HepG2 (cell line): ENCODE data around the gene RGS19. TPM values are rescaled to one million over a fixed set of nuclear protein-coding genes. Genes with fewer than 3 reads are reported as not detected.

Experiments
- ATAC-seq: fragments of 200-7000 bp; cut with Tn5 transposase; 3 replicates; pipeline ENCODE4 v1.9.1; 2020; ENCODE audit warnings: mild to moderate bottlenecking, moderate library complexity
- BruUV-seq: library from RNA; stranded (reverse); fragments of 400-500 nt; replicated peaks from 2 replicates; lab custom pipeline; 2021; lab: Mats Ljungman, UMichigan
- CTCF ChIA-PET: fragments of 300-600 bp; formaldehyde crosslinking; extraction: SDS; loops from one replicate; lab custom pipeline; 2021; ENCODE audit warnings: low total read pairs, inconsistent platforms, low intra/inter-chr PET ratio; lab: Yijun Ruan, JAX
- POLR2A ChIA-PET: fragments of 350-600 bp; sonication (Branson Sonifier 250); formaldehyde crosslinking; loops from one replicate; lab custom pipeline; 2020; ENCODE audit warnings: antibody characterized with exemption, inconsistent platforms; lab: Yijun Ruan, JAX
- DNase-seq: peaks from one replicate; pipeline ENCODE4 v3.0.0-alpha.2; 2015; ENCODE audit warnings: low spot score
- FAIRE-seq: peaks from 3 replicates; lab custom pipeline; 2011; peaks lifted over from hg19 to GRCh38; lab: Jason Lieb, UNC
- H2AFZ ChIP-seq: one replicate; pipeline ENCODE4 v1.6.1; 2011; ENCODE audit warnings: low read length, inconsistent platforms
- H3K27ac ChIP-seq: fragments of 300-600 bp; 3 replicates; pipeline ENCODE4 v1.8.0; 2011; ENCODE audit warnings: mixed run types, mild to moderate bottlenecking, mixed read lengths, low read length, inconsistent platforms; ENCODE audit not compliant: insufficient read depth; ENCODE audit errors: extremely low read length
- H3K27me3 ChIP-seq, 2 experiments: fragments of 200-600 bp in 1 of 2; 2 replicates in 1 of 2; 3 replicates in 1 of 2; pipeline versions ENCODE4 v1.6.0 to v1.8.0; 2011; ENCODE audit warnings: low read length in 2 of 2, mild to moderate bottlenecking in 2 of 2, moderate library complexity in 2 of 2, inconsistent platforms in 1 of 2; ENCODE audit not compliant: insufficient read depth in 2 of 2, control insufficient read depth in 1 of 2
- H3K36me3 ChIP-seq, 2 experiments: fragments of 200-600 bp in 1 of 2; replicated peaks in 1 of 2; 2 replicates in 1 of 2; 3 replicates in 1 of 2; pipeline versions ENCODE4 v1.5.1 to v1.8.0; 2011; ENCODE audit warnings: low read length in 2 of 2, inconsistent platforms in 1 of 2; ENCODE audit not compliant: insufficient read depth in 2 of 2, control insufficient read depth in 1 of 2
- H3K4me1 ChIP-seq: 2 replicates; pipeline ENCODE4 v1.5.1; 2012; ENCODE audit warnings: low read length, inconsistent platforms; ENCODE audit not compliant: insufficient read depth
- H3K4me2 ChIP-seq: 2 replicates; pipeline ENCODE4 v1.6.0; 2011; ENCODE audit warnings: low read depth, low read length, inconsistent platforms
- H3K4me3 ChIP-seq, 3 experiments: fragments of 200-600 bp in 1 of 3; sonication (generic), shearing (Covaris generic) in 1 of 3; replicated peaks in 1 of 3; 2 replicates each; pipeline ENCODE4 v1.5.1; 2011 to 2016; ENCODE audit warnings: low read length in 3 of 3, inconsistent platforms in 2 of 3, low read depth in 2 of 3, mild to moderate bottlenecking in 2 of 3, control low read depth in 1 of 3, mixed read lengths in 1 of 3; ENCODE audit not compliant: insufficient read depth in 1 of 3
- H3K79me2 ChIP-seq: one replicate; pipeline ENCODE4 v1.6.1; 2011; ENCODE audit warnings: low read length, inconsistent platforms; ENCODE audit not compliant: insufficient read depth
- H3K9ac ChIP-seq: 2 replicates; pipeline ENCODE4 v1.6.0; 2011; ENCODE audit warnings: mild to moderate bottlenecking, low read depth, low read length, inconsistent platforms; ENCODE audit not compliant: insufficient read depth
- H3K9me3 ChIP-seq: 2 replicates; pipeline ENCODE4 v1.5.1; 2012; ENCODE audit warnings: mild to moderate bottlenecking, low read length
- H4K20me1 ChIP-seq: 2 replicates; pipeline ENCODE4 v1.6.0; 2011; ENCODE audit warnings: inconsistent platforms, mild to moderate bottlenecking, low read length, moderate library complexity; ENCODE audit not compliant: insufficient read depth
- AGO2 ChIP-seq: fragments of 200-400 bp; formaldehyde crosslinking; optimal IDR thresholded peaks from 2 replicates; pipeline ENCODE3; 2017; ENCODE audit warnings: mild to moderate bottlenecking, low read depth, low read length, moderate library complexity
- FIP1L1 ChIP-seq: fragments of 200-400 bp; formaldehyde crosslinking; IDR thresholded peaks from 2 replicates; pipeline ENCODE4 v1.6.1; 2018; ENCODE audit warnings: low read depth, mild to moderate bottlenecking, low read length, moderate library complexity, borderline replicate concordance; ENCODE audit not compliant: insufficient read depth
- GLMP ChIP-seq: sonication (generic); formaldehyde crosslinking; IDR thresholded peaks from 2 replicates; pipeline ENCODE4 v1.9.0; 2021; ENCODE audit warnings: missing genetic modification reagents, mild to moderate bottlenecking, borderline replicate concordance
- PRPF4 ChIP-seq: fragments of 200-400 bp; formaldehyde crosslinking; IDR thresholded peaks from 2 replicates; pipeline ENCODE4 v1.6.1; 2016; ENCODE audit warnings: low read length, low read depth; ENCODE audit not compliant: poor library complexity, severe bottlenecking
- PTBP1 ChIP-seq: fragments of 200-400 bp; formaldehyde crosslinking; IDR thresholded peaks from 2 replicates; pipeline ENCODE4 v1.6.1; 2018; ENCODE audit warnings: low read length, low read depth; ENCODE audit not compliant: poor library complexity, severe bottlenecking
- RBFOX2 ChIP-seq: fragments of 200-400 bp; formaldehyde crosslinking; IDR thresholded peaks from 2 replicates; pipeline ENCODE4 v1.6.1; 2017; ENCODE audit warnings: low read depth, mild to moderate bottlenecking, low read length
- REL ChIP-seq: sonication (generic); formaldehyde crosslinking; conservative IDR thresholded peaks from 2 replicates; pipeline ENCODE4 v1.8.0; 2022; ENCODE audit warnings: mild to moderate bottlenecking, missing genetic modification reagents, moderate library complexity
- SUZ12 ChIP-seq: fragments of 150-350 bp; IDR thresholded peaks from 2 replicates; pipeline ENCODE4 v1.6.1; 2014; ENCODE audit warnings: low read depth, low read length
- ZC3H13 ChIP-seq: sonication (generic); formaldehyde crosslinking; IDR thresholded peaks from 2 replicates; pipeline ENCODE4 v1.8.1; 2023; ENCODE audit warnings: mild to moderate bottlenecking, missing genetic modification reagents, moderate library complexity
- WGBS: methylation state at CpG from one replicate; pipeline ENCODE4 v1.1.6; 2017; ENCODE audit warnings: low lambda C conversion rate; 5-methylcytosine and 5-hydroxymethylcytosine counted together
- in situ Hi-C: cut with HindIII; loops from 2 replicates; pipeline ENCODE4 v1.10.0; 2017; ENCODE audit warnings: low pct_unique_long_range_greater_than_20kb; ENCODE audit not compliant: extremely low pct_ligation_motif_present
- intact Hi-C: fragments of 100-400 bp; cut with micrococcal nuclease; formaldehyde crosslinking; loops from one replicate; pipeline ENCODE4 v1.10.0; 2022; ENCODE audit not compliant: unreplicated experiment
- polyA plus RNA-seq, 8 experiments: library from polyadenylated mRNA; depleted of rRNA in 3 of 8; stranded (reverse) in 7 of 8; unstranded in 1 of 8; fragments of >200 nt; fragmentation: Illumina TruSeq in 4 of 8; extraction: Trizol in 4 of 8; gene quantifications; 2 replicates each; pipeline versions ENCODE4 v1.2.1 to v1.2.3, GENCODE V29; 2011 to 2016; ENCODE audit warnings: low read depth in 4 of 8, missing spikeins in 1 of 8, mixed read lengths in 1 of 8; ENCODE audit not compliant: insufficient read depth in 1 of 8
- total RNA-seq, 5 experiments: library from RNA; depleted of rRNA; stranded (reverse); fragments of >200 nt; fragmentation: Illumina TruSeq; extraction: Trizol; gene quantifications; 2 replicates each; pipeline ENCODE4 v1.2.3, GENCODE V29; 2016; ENCODE audit warnings: low read depth in 1 of 5
- TF ChIP-seq, protein P1 (sequence below): sonication (generic); IDR thresholded peaks from 2 replicates; pipeline ENCODE4 v1.6.1; 2016; ENCODE audit warnings: low read depth, borderline replicate concordance
- TF ChIP-seq, protein P2 (sequence below), 2 experiments: fragments of 450-650 bp in 1 of 2; sonication (generic) in 1 of 2; formaldehyde crosslinking in 1 of 2; IDR thresholded peaks; 2 replicates each; pipeline versions ENCODE4 v1.6.1 to v1.8.0; 2016 to 2022; ENCODE audit warnings: antibody characterized with exemption in 1 of 2, mild to moderate bottlenecking in 1 of 2, missing genetic modification reagents in 1 of 2

The RGS19 gene
- total and polyA plus RNA-seq, 2 of the 13 experiments (the other 11 are each of a cell fraction or from before 2014, with no cell fraction given), result 10.7 to 11.9 TPM

- TF ChIP-seq, protein P1, sequence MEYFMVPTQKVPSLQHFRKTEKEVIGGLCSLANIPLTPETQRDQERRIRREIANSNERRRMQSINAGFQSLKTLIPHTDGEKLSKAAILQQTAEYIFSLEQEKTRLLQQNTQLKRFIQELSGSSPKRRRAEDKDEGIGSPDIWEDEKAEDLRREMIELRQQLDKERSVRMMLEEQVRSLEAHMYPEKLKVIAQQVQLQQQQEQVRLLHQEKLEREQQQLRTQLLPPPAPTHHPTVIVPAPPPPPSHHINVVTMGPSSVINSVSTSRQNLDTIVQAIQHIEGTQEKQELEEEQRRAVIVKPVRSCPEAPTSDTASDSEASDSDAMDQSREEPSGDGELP, result no peak
- TF ChIP-seq FIP1L1, result no peak
- TF ChIP-seq, all 625 proteins: peak for 6
Observed at GRCh38 chr20:64047968-64048401, 31.3 kb downstream of the RGS19 start (continued).

- Histone ChIP-seq H3K4me3 (no peak overlapping the region), H3K4me2 (no peak overlapping the region), H3K36me3 (no peaks in the 10 kb centered on the region), H3K9ac (no peak overlapping the region), H2AFZ (no peak overlapping the region), H3K79me2 (peaks cover 4% of the 10 kb centered on the region), H3K4me1 (peaks cover 57% of the 10 kb centered on the region), H3K27me3 (no peaks in the 10 kb centered on the region; a peak in 1 of 5 replicates), H4K20me1 (no peaks in the 10 kb centered on the region), H3K9me3 (no peaks in the 10 kb centered on the region), H3K27ac (no peak overlapping the region)
- WGBS, result 96% methylated on average over 8 of the region's 8 CpGs
- intact Hi-C loops (no loop called here), in situ Hi-C loops (no loop called here)
- POLR2A ChIA-PET, result interaction anchor here (0.8 to 1.6 kb wide), 2 partner anchors 10 to 66 kb away, joined by 3 to 5 read pairs; partner anchors contain the start of gene PRPF6
- no peak for FAIRE-seq
- CTCF ChIA-PET, result no interaction called here
- DNase-seq, result no peak
- no peak for ATAC-seq
- BruUV-seq, result no TSS peak
- peak; percentile 38 for TF ChIP-seq PTBP1
- no peak for TF ChIP-seq GLMP
- no peak for TF ChIP-seq SUZ12
- peak; percentile 42; the same call in 1 of the 2 replicates for TF ChIP-seq RBFOX2
- TF ChIP-seq, protein P2, sequence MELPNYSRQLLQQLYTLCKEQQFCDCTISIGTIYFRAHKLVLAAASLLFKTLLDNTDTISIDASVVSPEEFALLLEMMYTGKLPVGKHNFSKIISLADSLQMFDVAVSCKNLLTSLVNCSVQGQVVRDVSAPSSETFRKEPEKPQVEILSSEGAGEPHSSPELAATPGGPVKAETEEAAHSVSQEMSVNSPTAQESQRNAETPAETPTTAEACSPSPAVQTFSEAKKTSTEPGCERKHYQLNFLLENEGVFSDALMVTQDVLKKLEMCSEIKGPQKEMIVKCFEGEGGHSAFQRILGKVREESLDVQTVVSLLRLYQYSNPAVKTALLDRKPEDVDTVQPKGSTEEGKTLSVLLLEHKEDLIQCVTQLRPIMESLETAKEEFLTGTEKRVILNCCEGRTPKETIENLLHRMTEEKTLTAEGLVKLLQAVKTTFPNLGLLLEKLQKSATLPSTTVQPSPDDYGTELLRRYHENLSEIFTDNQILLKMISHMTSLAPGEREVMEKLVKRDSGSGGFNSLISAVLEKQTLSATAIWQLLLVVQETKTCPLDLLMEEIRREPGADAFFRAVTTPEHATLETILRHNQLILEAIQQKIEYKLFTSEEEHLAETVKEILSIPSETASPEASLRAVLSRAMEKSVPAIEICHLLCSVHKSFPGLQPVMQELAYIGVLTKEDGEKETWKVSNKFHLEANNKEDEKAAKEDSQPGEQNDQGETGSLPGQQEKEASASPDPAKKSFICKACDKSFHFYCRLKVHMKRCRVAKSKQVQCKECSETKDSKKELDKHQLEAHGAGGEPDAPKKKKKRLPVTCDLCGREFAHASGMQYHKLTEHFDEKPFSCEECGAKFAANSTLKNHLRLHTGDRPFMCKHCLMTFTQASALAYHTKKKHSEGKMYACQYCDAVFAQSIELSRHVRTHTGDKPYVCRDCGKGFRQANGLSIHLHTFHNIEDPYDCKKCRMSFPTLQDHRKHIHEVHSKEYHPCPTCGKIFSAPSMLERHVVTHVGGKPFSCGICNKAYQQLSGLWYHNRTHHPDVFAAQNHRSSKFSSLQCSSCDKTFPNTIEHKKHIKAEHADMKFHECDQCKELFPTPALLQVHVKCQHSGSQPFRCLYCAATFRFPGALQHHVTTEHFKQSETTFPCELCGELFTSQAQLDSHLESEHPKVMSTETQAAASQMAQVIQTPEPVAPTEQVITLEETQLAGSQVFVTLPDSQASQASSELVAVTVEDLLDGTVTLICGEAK (IDR thresholded peaks at IDR 0.05), result no peak
- TF ChIP-seq, protein P2 (CRISPR knock-in tag; IDR thresholded peaks at IDR 0.05), result no peak
- no peak for TF ChIP-seq REL
- TF ChIP-seq ZC3H13, result peak; percentile 44; the same call in 1 of the 2 replicates
- no peak for TF ChIP-seq PRPF4
- TF ChIP-seq AGO2, result peak; percentile 83
Observed at GRCh38 chr20:64047046-64047389, 32.3 kb downstream of the RGS19 start.
